ENCODE measurements around the gene AP1B1.
A peak's percentile ranks its signal among the peaks of the same experiment; 100 is the strongest.

AP1B1 gene

GRCh38 chr22:29312218-29313125, 75.9 kb downstream of the AP1B1 start:
- DNase-seq: no peak

GRCh38 chr22:29311464-29312217, 76.7 kb downstream of the AP1B1 start:
- DNase-seq: no peak

- peak; percentile 96 for DNase-seq
Observed at GRCh38 chr22:29310863-29311339, 77.5 kb downstream of the AP1B1 start.

GRCh38 chr22:29310065-29310862, 78.1 kb downstream of the AP1B1 start:
- DNase-seq: no peak

- DNase-seq: no peak
Observed at GRCh38 chr22:29309332-29310064, 78.9 kb downstream of the AP1B1 start.

- peak; percentile 52 for DNase-seq
Observed at GRCh38 chr22:29308791-29309262, 79.5 kb downstream of the AP1B1 start.

- DNase-seq: no peak
Observed at GRCh38 chr22:29308148-29308790, 80.1 kb downstream of the AP1B1 start.

- no peak for DNase-seq
Observed at GRCh38 chr22:29307596-29308147, 80.7 kb downstream of the AP1B1 start.

GRCh38 chr22:29306835-29307595, 81.4 kb downstream of the AP1B1 start:
- DNase-seq: peak; percentile 84

- DNase-seq: peak; percentile 83
Observed at GRCh38 chr22:29306175-29306834, 82.1 kb downstream of the AP1B1 start, which contains the start of gene GAS2L1. GAS2L1 (plus strand) TSS chr22:29306650; CDS start chr22:29308106, 1,456 bp downstream.

GRCh38 chr22:29305836-29306174, 82.6 kb downstream of the AP1B1 start:
- DNase-seq: no peak

- no peak for DNase-seq
Observed at GRCh38 chr22:29302681-29303465, 85.5 kb downstream of the AP1B1 start.

GRCh38 chr22:29302402-29302680, 86.0 kb downstream of the AP1B1 start:
- DNase-seq: no peak

GRCh38 chr22:29301716-29302401, 86.5 kb downstream of the AP1B1 start:
- no peak for DNase-seq

GRCh38 chr22:29300807-29301601, 87.4 kb downstream of the AP1B1 start:
- DNase-seq: no peak

GRCh38 chr22:29300467-29300806, 87.9 kb downstream of the AP1B1 start:
- DNase-seq: no peak

GRCh38 chr22:29299136-29299900, 89.1 kb downstream of the AP1B1 start:
- no peak for DNase-seq
